GM19023 (cell line): ENCODE results near the gene DNMT3A.
A peak's percentile ranks its signal among the peaks of the same experiment; 100 is the strongest.

Experiments
- ATAC-seq: cut with Tn5 transposase; IDR thresholded peaks from one replicate; pipeline ENCODE4 v1.9.1; 2021; ENCODE audit warnings: mild to moderate bottlenecking, moderate library complexity; ENCODE audit not compliant: unreplicated experiment

The DNMT3A gene

GRCh38 chr2:25341753-25342371 is at the start of gene DNMT3A:
DNMT3A (minus strand) TSS chr2:25341925; CDS start chr2:25313984, 27,941 bp downstream.
- peak; percentile 34 for ATAC-seq

- no peak for ATAC-seq
Observed at GRCh38 chr2:25389161-25389560, 47.4 kb upstream of the DNMT3A start.

- peak; percentile 58 for ATAC-seq
Observed at GRCh38 chr2:25388491-25388890, 46.8 kb upstream of the DNMT3A start.

DNA sequence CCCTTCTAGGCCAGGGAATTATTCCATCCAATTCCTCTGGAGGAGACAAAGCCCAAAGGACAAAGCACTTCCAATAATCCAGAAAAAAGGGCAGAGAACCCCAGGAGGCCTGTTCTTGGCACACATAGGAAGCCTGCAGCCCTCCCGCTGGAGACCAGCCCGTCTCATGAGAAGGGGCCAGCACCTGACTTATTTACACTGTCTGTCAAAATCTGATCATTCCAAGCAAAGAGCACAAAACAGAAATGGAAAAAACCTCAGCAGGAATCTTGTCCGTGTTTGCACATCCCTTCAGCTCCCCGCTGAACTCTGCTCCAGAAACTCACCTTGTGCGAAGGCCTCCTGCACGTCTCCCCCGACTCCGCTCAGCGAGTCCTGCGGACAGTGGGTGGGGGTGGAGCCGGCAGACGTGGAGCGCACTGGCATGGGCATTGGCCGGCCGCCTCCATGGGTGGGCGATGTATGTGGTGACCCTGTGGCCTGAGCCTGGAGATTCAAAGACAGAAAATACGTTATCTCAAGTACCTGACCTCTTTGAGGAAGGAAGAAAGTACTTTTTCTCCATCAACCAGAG is 46.2 kb upstream of the DNMT3A start:
- ATAC-seq = no peak

DNA sequence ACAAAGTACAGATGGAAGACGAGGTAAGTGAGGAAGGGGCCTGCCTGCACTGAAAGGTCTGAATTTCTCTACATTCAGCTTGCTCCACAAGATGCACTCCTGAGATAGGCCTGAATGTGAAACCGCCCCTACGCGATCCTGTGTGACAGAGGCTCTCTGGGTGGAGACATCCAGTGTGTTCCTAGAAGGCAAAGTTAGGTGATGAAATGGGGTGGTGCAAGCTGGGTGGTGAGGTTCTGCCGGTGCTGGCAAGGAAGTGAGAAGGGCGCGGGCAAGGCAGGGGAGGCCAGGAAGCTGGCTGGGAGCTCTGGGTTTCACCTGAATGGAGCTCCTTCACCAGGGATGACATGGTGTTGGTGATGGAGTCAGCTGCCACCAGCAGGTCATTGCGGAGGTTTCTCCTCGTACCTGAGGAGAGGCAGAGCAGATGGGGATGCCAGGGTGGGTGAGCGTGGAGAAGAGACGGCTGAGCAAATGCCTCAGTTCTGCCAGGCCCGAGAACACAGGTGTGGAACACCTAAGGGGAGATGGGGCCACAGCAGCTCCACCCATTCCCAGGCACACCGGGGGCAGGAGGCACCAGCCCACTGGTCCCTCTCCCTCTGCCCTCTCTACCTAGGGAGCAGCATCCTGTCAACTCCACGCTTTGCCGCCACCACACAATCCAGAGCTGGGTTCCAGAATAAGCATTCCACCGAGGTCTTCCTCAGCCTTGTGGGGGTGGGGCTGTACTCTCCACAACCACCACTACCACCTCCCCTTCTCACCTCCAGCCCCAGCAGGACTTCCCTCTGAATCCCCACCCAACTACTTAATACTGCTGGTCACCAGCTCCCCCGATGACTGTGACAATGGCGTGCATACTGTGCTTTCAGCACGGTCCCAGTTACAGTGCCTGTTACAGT is 45.5 kb upstream of the DNMT3A start:
- no peak for ATAC-seq

DNA sequence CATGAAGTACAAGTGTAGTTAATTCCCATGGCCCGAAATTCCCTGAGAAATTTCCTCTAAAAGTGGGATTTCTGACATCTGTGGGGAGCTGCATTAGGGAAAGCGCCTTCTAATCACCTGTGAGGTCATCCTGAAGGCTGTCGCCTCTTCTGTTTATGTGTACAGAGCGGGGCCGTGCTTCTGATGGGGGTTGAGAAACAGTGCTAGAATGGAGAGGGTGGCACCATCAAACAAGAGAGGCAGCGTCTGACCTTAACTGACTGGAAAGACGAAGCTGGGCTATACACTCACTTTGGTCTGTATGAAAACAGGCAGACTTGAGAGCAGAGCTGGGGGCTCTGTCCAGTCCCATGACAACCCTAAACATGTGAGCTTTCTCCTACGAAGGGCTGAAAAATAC is 44.2 kb upstream of the DNMT3A start:
- ATAC-seq = no peak

- no peak for ATAC-seq
Observed at GRCh38 chr2:25383806-25384205, 42.1 kb upstream of the DNMT3A start.

- ATAC-seq = no peak
Observed at GRCh38 chr2:25381502-25381901, 39.8 kb upstream of the DNMT3A start.

DNA sequence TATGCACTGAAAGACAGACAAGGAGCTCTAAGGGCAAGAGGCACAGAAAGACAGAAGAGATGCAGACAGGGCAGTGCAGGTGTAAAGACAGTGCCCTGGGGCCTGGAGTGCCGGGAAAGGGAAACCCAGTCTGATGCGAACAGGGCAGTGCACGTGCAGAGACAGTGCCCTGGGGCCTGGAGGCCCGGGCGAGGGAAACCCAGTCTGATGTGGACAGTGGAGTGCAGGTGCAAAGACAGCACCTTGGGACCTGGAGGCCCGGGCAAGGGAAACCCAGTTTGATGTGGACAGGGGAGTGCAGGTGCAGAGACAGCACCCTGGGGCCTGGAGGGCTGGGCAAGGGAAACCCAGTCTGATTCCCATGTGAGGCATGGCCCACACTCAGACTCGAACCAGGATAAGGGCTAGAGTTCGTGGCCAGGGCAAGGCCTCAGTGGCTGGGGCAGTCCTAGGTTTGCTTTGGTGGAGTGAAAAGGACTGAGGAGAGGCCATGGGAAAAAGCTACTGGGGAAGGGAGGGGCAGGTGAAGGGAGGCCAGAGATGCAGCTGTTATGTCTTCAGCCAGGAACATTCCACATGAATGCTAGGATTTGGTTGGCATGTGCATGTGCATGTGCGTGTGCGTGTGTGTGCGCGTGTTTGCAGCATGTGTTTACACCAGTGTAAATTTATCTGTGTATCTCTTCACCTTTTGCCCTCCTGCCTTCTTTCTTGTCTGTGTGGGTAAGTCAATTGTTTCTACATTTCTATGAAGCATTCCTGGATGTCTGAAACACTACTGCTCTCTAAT is 39.1 kb upstream of the DNMT3A start:
- ATAC-seq = no peak

DNA sequence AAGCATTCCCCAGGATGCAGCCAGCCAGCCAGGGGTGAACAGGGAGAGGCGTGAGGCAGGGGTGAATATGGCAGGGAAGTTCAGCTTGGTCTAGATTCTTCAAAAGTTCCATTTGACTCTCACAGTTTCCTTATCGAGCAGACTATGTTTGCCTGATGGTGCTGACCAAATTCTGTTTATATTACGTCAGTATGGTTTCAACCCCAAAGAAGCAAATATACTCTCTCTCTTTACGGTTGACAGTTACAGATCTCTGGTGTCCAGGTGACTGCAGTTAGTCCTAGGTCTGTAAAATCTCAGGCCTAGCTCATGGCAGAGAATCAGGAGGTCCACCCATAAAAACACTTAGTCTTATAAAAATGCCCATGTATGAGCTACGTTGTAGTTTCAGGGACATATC is 38.3 kb upstream of the DNMT3A start:
- ATAC-seq = no peak

DNA sequence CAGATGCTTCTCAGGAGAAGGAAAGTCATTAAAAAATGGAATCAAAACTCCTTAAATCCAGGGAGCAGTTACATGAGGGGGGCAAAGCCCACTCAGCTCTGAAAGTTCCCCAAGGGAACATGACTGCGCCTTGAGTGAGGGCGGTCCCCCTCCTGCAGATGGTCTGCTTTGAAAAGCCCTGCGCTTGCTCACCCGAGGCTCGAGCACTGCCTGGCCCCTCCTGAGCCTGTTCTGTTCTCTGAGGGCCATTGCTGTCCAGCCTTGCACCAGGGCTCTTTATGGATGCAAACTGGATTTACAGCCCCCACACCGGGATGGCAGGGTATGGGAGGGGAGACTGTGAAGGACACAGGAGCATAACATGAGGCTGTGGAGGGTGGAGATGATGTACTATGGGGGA is 37.8 kb upstream of the DNMT3A start:
- no peak for ATAC-seq

DNA sequence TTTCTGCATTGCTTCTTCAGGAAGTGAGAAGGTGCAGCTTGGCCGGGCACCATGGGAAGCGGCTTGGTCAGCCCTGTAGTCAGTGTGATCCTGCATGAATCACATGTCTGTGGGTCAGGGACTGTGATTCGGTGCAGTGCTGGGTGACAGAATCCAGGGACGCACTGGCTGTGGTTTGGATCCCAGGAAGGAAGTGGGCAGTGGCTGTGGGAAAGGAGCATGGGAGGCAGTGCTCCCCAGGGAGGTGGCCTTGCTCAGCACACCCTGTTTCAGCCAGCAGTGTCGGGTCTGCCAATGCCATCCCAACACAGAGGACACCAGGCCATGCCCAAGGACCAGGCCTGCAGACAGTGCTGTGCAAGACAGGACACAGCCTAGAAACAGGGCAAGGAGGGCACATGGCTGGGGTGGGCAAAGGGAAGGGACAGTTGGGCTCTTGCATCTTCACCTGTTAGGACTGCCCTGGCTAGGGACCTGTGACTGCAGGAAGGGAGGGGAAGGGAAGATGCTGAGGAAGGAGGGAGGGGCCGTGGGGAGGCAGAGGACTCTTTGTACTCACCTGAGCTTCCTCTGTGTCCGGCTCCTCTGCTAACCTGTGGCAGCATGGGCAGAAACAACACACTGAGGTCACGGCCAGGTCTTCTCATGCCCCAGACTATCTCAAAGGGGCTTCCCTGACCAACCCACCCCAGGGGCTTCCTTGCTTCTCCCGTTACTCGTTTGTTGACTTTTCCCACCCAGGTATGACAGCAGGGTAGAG is 37.2 kb upstream of the DNMT3A start:
- no peak for ATAC-seq

DNA sequence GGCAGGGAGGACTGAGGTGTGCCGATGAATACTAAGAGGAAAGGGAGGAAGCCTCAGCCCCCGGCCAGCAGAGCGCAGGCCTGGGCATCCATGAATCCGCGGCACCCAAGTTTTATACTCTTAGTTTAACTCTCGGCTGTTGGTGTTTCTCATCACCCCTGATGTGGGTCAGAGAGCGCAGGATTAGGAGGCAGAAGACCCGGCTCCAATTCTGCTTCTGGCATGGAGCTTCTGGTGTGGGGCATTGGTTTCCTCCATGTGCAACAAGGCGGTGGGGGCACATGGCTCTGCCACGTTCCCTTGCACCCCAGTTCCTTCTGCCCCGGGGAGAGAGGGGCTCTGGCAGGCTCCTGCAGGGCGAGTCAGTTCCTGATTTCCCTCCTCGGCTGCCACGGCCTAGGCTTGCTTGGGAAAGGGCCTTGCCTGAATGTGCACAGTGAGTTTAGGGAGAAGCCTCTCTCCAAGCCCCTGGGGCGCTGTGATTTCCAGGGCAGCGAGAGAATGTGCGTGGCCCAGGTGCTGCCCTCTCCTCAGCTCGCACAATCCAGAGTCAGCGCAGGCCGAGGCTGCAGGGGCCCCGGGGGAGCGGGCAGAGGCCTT is 36.2 kb upstream of the DNMT3A start:
- ATAC-seq = no peak

- ATAC-seq = peak; percentile 95
Observed at GRCh38 chr2:25376750-25377621, 35.3 kb upstream of the DNMT3A start.

GRCh38 chr2:25375989-25376545 is 34.3 kb upstream of the DNMT3A start:
- ATAC-seq = no peak

DNA sequence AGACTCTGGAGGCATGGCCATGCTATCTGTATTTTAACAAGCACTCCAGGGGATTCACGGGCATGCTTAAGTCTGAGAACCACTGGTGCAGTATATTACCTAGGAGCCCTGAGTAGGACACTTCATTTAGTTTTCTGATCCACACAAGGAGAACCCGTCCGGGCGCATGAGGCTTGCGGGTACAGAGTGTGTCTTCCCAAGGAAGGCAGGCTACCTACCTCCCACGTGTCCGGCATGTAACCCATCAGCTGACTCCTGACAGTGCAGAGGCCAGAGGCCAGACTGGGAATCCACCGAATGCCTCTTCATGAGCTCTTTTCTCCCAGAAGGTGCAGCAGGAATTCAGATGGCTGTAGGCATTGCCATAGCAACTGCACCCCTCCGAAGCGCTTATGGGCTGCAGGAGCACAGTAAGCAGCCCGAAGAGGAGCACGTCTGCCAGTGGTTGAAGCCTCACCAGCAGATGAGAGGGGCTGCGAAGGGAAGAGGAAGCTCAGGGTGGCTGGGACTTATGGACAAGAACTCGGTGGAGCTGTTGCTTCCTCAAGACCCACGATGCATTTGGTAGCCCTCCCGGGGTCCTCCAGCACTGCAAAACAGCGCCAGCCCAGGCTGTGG is 33.8 kb upstream of the DNMT3A start:
- ATAC-seq = no peak

GRCh38 chr2:25374827-25375226 is 33.1 kb upstream of the DNMT3A start:
- ATAC-seq = no peak

DNA sequence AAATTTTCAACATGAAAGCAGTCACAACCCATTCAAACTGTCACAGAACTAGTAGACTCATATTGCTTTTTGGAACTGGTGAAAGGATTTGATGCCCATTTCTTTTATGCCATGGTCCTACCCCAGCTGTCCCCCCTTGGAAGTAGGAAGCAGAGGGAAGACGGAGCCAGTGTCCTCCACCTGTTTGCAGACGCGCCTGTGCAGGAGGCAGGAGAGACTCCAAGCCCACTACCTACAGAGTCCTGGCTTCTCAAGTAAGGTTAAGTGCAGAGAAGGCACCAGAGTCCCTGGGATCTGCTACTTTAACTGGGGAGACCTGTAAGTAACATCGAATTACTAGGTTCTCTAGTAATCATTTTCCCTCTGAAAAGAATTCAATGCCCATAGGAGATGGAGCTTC is 32.7 kb upstream of the DNMT3A start:
- no peak for ATAC-seq
